HG03097 (cell line): ENCODE results near the gene ATG9A.

Experiments
- ATAC-seq: cut with Tn5 transposase; IDR thresholded peaks from one replicate; pipeline ENCODE4 v1.9.1; 2021; ENCODE audit not compliant: unreplicated experiment, low FRiP score

The ATG9A gene

GRCh38 chr2:219223831-219224610 is 5.4 kb downstream of the ATG9A start:
- ATAC-seq: no peak

GRCh38 chr2:219221957-219222518 is 7.4 kb downstream of the ATG9A start:
- no peak for ATAC-seq

DNA sequence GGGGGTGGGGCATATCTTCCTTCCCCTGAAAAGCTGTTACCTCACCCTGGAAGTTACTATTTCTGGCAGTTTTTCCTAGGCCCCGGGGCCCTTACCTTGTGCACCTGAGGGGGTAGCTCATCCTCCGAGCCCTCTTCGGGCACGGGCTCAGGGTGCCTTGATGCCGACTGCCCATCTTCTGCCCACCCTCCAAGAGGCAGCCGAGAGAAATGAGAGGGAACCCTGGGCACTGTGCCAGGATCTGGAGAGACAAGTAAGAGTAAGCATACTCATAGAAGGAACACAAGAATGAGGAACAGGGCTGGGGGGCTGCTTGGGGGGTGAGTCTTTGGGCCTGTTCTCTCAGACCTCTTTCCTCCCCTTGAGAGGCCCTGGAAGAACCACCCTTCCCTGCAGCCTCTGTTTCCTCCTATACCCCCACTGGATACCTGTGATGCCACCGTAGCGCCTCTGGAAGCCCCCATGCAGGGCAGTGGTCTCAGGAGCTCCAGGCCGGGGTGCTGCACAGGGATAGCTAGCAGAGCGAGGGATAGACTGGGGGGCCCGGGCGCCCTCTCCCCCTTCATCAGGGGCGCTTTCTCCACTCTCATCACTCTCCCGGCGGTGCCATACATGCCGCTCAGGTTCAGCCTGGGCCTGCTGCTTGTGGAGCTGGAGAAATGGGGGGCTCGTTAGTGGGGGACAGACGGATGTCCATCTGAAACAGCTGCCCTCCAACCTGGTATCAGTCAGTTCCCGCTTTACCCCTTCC is 8.6 kb downstream of the ATG9A start:
- no peak for ATAC-seq

DNA sequence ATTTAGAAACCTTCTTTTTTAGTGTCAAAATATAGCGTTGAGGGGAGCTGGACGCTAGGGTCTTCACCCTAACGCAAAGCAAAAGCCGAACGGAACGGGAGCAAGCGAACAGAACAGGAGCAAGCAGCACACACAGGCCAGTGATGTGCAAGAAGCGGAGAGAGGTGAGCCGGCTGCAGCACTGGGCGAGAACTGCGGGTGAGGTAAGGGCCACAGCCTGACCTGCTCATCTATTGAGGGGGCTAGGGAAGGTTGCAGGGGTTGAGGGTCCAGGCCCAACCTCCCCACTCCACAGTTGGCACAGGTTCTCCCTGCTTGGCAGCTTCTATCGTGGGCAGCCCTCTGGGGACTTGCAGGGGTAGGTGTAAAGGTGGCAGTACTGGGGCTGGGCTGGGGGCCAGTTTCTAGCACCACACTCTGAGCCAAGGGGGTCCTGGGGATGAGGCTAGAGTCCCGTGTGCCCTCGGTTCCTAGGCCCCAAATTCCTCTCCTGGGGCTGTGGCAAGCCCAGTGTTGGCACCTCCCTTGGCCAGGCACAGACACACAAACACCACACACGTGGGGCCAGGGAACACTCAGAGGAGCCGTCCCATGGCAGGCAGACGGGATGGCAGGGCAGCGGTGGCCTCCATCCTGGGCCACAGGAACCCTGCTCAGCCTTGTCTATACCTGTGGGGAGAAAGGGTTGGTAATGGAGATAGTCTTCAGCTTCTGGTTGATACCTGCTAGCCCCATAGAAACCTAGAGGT is 9.5 kb downstream of the ATG9A start:
- no peak for ATAC-seq

- peak; percentile 50 for ATAC-seq
Observed at GRCh38 chr2:219218732-219219701, 10.4 kb downstream of the ATG9A start, which contains the start of gene ABCB6. TSS of gene ABCB6 (minus strand) at chr2:219218958. CDS start at chr2:219218673, 285 bp downstream.

- peak; percentile 5 for ATAC-seq
Observed at GRCh38 chr2:219218217-219218731, 11.2 kb downstream of the ATG9A start.

GRCh38 chr2:219216535-219216915 is 12.9 kb downstream of the ATG9A start:
- no peak for ATAC-seq

- ATAC-seq: no peak
Observed at GRCh38 chr2:219215871-219216534, 13.4 kb downstream of the ATG9A start.

GRCh38 chr2:219214786-219215185 is 14.7 kb downstream of the ATG9A start:
- ATAC-seq: no peak

GRCh38 chr2:219214141-219214540 is 15.3 kb downstream of the ATG9A start:
- ATAC-seq: no peak

DNA sequence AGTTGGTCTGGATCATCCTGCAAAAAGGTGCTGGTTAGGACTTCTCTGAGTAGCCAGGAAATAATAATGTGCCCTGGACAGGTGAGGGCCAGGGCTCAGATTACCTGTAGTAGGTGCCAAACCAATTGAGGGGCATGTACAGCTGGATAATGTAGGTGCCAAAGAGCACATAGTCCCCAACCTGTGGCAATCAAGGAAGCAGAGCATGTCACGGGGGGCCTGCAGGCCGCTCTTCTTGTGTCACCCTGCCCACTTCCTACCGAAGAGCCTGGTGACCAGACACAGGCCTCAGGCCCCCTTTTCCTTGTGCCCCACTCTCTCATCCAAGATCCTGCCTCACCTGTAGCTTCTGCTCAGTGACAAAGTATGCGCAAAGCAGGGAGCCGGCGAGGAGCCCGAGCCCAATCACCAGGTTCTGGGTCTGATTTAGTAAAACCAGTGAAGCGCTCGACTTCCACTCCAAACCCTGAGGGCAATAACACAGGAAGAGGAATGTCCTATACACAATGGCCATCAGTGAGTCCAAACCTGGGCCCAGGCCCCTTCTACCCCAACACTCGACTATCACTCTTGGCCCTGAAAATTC is 15.9 kb downstream of the ATG9A start:
- ATAC-seq: no peak

GRCh38 chr2:219213026-219213415 is 16.4 kb downstream of the ATG9A start:
- ATAC-seq: no peak

GRCh38 chr2:219210886-219211362 is 18.5 kb downstream of the ATG9A start:
- no peak for ATAC-seq

GRCh38 chr2:219210196-219210885 is 19.1 kb downstream of the ATG9A start:
- ATAC-seq: no peak

DNA sequence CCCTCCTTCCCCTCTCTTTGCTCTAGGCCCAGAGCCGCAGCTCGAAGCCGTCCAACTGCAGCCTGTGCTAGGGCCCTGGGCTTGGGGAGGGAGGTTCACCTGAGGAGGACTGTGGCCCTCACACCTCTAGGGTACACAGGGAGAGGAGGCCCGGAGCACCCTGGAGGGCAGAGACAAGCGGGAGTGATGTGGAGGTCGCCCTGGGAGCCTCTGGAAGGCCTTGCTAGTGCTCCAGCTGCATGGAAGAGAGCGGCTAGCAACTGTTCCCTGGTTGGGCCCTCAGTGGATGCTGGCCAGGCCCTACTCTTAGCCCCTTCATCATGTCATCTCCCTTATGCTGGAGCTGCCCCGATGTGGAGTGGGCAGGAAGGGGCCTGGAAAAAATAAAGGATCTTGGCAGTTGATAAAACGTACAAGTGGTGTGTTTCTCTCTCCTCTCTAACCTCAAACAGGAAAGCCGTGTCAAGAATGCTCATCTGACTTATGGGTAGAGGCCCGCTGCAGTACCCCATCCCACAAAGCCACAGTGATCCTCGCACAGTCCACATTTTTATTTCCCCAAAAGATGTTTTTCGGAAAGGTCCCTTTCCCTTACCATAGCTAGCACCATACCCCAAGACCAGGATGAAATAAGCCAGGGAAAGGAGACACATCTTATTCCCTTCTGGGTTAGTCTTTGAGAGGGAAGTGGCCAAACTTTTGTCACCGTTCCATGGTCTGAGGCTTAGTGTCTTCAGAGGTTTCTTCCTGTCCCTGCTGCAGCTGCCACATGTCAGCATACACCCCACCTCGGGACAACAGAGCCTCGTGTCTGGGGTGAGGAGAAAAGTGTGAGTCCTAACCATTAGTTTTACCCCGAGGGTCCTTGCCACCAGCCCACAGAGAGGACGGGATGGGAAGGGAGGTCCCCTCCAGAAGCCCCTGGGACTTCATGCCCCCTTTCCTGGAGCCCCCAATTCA is 19.9 kb downstream of the ATG9A start:
- ATAC-seq: no peak

DNA sequence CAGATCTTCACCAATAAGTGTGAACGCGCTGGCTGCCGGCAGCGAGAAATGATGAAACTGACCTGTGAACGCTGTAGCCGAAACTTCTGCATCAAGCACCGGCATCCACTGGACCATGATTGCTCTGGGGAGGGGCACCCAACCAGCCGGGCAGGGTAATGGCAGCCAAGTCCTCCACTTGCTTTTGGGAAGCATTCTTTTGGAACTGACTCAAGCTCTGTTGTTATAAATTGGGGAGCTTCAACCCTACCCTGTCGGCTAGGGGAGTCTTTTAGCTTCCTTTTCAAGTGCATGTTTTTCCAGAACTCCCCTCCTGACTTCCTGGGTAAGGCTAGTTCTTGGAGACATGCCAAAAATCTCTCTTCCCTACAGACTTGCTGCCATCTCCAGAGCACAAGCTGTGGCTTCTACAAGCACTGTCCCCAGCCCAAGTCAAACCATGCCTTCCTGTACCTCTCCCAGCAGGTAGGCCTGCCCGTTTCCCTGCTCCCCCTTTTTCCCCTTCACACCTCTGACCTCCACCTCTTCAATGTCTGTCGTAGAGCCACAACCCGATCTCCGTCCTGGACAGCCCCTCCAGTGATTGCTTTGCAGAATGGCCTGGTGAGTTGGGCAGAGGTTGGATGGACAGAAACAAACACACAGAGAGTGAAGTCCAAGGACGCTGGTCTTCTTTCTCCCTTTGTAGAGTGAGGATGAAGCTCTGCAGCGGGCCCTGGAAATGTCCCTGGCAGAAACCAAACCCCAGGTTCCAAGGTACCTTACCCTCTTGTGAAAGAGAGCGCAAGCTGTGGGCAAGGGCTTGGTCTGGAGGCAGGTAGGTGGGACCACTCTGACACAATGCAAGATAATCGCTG is 21.3 kb downstream of the ATG9A start:
- no peak for ATAC-seq
